Stromal cell of bone marrow (primary cell): ENCODE data around the gene GOLGA6D.
"Not testable (repeated sequence)": the region's sequence is repeated elsewhere in the genome, so short reads cannot be mapped to it uniquely, and the experiment has no call there.

Experiments used
- DNase-seq: peaks from one replicate; pipeline ENCODE4 v3.0.0-alpha.2; 2012; ENCODE audit warnings: low read depth

GOLGA6D gene

DNA sequence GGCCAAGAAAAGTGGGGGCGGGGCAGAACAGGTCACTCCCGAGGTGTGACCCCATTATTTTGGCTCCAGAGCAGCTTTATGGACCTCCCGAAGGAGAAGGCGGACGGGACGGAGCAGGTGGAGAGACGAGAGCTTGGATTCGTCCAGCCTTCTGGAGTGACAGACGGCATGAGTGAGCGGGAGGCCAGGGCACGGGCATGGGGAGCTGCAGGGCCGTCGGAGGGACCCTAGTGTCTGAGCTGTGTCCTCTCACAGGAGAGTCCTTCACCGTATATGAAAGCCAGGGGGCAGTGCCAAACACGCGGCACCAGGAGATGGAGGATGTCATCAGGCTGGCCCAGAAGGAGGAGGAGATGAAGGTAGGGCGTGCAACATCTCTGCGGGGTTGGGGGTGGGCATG, 11.0 kb downstream of the GOLGA6D start:
- not testable (repeated sequence) for DNase-seq

DNA sequence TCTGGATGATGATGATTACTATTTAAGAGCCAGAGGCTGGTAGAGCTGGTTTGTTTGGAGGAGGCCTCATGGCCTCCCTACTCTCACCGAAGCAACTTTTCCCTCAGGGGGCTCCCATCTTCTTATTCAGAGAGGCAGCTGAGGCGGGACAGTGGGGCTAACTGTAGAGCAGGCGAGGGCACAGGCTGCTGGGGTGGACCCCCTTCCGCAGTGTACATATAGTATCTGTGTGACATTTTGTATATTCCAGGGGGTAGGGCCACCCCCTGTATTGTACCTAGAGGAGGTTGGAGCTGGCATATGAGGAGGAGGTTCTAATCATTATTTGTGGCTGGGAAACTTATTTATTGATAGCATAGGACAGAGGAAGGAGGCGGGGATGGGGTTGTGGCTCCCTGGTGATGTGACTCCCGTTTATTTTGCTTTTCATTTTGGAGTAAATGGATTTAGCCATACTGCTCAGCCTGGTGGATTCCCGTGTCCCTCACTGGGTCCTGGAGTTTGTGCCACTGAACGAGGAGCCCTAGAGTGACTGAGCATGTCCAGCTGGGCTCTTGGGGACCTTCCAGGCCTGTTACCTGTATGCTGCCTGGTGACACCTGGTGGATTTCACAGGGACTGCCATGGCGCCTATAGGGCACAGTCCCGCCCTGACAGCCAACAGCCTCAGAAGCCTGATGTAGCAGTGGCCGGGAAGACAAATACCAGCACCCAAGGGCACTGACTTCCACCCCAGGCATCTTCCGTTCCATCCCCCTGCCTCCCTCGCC, 16.1 kb downstream of the GOLGA6D start:
- not testable (repeated sequence) for DNase-seq

DNA sequence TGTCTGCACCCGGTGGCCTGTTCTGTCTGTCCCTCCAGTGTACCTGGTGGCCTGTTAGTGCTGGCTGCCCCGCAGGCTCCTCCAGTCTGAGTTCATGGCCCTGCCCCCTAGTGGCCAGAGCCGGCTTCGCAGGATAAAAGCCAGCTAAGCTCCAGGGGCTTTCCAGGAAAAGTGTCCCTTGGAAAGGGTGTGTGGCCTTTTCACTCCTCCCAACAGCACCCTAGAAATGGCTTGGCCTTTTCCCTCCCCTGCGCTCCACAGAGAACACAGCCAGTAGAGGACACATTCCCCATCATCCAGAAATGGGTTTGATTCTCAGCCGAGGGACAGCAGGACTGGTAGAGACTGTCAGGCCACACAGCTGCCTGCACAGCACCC, 16.7 kb downstream of the GOLGA6D start:
- not testable (repeated sequence) for DNase-seq

DNA sequence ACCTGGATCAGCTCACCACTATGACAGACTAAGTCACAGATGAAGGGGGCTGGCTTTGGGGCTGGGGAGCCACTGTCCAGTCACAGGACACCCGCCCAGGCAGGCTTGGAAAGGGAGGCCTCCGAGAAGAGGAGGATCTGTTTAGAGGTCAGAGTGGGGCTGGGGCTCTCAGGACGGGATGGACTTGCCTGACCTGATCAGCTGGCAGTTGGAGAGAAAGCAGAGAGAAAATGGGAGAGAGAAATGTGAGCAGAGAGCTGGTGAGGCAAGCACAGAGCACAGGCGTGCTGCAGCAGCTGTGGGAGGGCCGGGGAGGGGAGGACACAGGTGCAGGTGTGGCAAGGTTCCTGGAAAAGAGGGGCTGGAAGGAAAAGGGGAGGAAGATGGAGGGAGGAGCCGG, 17.4 kb downstream of the GOLGA6D start:
- not testable (repeated sequence) for DNase-seq

DNA sequence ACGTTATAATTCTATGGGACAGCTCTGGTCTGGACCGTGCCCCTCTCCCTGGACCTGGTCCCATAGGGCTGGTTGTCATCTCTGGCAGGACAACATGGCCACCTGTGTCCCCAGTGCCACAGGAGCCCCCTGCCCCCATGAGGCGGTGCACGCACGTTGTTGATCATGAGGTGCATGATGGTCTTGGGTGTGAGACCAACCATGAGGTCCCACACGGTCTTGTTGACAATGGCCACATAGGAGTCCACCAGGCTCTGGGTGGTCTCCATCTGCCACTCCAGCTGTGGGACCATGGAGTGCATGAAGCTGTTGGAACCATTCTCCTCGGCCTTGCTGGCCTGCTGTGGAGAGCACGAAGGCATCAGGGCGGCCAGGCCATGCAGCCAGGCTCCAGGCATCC, 19.7 kb downstream of the GOLGA6D start:
- no peak for DNase-seq

DNA sequence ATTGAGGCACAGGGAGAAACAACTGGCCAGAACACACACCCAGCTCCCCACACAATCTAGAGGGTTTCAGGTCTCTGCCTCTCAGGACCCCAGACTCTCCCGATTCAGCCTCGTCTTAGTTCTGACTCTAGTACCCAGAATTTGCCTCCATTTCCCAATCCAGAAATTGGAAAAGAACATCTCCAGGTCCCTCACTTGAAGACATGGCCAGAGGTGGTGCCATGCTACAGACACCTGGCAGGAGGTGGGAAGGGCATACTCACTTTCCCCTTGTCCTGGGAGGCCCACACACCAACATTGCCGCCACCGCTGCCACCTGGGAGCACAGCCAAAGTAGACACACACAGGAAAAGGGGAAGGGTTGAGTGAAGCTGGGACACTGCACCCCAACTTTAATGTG, 20.1 kb downstream of the GOLGA6D start:
- DNase-seq, result not testable (repeated sequence)

DNA sequence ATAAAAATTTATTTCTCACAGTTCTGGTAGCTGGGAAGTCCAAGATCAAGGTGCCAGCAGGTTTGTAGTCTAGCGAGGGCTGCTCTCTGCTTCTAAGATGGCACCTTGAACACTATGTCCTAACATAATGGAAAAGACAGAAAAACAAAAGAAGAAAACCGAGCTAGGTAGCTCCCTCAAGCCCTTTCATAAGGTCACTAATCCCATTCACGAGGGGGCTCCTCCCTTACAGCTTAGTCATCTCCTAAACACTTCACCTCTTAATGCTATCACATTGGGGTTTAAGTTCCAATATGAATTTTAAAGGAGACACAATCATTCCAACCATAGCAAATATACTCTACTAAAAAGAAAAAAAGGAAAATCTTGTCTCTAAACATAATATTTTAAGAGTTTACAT, 23.6 kb downstream of the GOLGA6D start:
- no peak for DNase-seq

DNA sequence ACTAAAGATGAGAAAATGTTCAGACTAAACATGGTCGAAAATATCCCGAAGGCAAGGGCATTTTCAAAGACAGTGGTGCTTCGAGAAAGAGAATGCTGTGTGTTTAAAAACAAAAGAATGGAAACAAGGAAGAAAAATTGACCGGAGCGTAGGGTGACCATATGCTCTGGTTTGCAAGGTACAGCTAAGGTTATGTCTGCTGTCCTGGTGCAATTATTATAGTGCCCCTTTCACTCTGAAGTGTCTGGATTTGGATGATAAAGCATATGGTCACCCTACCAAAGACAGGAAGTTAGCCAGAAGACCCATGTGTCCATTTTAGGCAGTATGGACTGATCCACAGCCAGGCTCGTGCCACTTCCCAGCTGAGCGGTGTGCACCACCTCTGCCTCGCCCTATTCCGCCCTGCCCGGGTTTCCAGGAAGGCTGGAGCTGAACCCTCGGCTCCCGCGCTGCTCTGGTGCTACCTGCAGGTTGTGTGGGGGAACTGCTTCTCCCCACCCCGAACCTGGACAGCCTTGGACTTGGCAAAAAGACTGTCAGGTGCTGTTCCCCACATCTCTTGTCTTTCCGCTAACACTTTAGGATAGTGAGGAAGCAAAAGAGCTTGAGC, 25.2 kb downstream of the GOLGA6D start:
- DNase-seq, result no peak

DNA sequence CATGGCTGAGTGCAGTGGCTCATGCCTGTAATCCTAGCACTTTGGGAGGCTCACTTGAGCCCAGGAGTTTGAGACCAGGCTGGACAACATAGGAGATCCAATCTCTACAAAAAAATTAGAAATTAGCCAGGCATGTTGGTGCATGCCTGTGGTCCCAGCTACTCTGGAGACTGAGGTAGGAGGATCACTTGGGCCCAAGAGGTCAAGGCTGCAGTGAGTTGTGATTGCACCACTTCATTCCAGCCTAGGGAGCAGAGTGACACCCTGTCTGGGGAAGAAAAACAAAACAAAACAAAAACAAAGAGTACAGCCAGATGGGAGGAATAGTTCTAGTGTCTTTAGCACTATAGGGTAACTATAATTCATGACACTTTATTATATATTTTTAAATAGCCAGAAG, 27.1 kb downstream of the GOLGA6D start:
- DNase-seq, result no peak

DNA sequence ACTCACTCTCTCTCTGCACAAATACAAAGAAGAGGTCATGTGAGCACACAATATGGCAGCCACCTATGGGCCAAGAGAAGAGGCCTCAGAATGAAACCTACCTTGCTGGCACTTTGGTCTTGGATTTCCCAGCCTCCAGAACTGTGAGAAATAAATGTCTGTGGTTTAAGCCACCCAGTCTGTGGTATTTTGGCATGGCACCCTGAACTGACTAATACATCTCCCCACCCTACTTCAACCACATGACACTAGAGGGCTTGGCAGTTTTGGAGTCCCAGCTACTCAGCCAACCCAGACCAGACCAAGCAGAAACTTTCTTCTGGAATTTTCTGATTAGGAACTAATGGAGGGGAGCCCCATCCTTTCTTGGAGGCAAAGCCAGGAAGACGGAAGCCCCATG, 29.9 kb downstream of the GOLGA6D start:
- DNase-seq, result peak; percentile 31

DNA sequence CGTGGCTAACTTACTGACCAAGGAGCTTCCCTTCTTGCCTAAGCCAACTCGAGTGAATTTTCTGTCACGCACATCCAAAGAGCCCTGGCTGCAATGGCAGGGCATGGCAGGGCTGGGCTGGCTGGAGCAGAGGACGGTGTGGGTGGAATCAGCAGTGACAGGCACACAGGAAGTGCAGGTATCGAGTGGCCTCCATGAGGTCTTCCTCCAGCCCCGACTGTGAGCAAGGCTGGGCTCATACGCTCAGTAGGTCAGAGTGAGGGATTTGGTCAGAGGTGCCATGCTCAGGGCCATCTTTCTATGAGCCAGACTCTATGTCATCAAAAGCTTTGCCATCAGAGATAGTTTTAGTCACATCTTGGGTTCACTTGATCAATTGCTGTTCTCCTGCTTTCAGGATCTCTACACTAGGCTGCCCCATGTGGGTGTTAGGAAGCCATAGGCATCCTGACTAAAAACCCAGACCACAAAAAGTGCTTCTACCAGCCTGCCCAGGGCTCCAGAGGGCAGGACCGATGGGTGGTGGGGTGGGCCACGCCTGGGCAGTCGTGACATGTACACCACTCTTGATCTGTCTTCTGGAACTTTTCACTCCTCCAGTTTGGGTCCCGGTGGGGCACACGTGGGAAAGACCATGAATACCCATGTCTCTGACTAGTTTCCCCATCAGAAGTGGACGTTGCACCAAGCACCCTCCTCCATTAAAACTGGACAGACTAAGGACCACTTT, 30.6 kb downstream of the GOLGA6D start:
- no peak for DNase-seq

DNA sequence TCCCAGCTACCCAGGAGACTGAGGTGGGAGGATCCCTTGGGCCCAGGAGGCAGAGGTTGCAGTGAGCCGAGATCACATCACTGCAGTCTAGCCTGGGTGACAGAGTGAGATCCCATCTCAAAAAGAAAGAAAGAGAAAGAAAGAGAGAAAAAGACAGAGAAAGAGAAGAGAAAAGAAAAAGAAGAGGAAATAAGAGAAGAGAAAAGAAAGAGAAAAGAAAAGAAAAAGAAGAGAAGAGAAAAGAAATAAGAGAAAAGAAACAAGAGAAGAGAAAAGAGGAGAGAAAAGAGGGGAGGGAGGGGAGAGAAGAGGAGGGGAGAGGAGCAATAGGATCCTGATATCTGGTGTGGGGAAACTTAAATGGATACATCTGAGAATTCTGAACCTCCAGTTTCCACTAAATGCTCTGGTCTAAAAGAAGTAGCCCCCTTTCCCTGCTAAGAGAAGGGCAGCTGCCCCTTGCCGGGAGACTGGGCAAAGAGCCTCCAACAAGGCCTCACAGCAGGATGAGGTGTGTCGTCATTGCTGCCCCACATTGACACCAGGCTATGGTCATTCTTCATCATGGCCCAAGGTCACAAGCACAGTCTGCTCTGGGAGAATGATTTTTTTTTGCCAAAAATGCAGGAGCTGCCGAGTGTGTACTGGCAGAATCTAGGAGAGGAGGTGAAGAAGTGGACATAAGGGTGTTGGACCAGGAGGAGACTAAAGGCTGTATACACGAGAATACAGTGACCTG, 32.1 kb downstream of the GOLGA6D start:
- DNase-seq, result no peak

DNA sequence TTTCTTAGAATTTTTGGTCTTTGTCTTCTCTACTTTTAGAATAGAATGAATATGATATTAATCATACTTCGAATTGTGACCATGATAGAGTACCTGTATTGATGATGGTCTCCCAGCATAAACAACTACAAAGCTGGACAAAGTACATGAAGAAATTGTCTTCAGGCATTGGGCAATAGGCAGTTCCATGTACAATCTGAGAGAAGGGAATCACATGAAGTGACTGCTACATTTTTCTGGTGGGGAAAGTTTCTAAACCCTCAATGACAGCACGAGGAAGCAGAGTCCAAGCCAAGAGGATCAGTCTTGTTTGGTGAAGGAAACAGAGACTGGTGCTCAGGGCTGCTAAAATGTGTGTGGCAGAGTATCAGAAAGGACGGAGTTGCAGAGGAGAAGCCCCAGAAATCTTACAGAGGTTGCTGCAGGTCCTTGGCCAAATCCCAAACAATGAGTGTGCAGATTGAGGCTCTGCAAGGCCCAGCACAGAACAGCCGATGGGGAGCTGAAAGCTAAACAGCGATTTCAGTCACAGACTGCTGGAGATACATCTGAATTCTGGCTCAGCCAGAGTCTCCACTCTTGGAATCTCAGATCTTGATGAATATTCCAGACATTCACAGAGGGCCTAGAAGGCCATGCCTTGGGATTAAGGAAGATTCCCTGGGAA, 36.7 kb downstream of the GOLGA6D start:
- DNase-seq, result not testable (repeated sequence)

DNA sequence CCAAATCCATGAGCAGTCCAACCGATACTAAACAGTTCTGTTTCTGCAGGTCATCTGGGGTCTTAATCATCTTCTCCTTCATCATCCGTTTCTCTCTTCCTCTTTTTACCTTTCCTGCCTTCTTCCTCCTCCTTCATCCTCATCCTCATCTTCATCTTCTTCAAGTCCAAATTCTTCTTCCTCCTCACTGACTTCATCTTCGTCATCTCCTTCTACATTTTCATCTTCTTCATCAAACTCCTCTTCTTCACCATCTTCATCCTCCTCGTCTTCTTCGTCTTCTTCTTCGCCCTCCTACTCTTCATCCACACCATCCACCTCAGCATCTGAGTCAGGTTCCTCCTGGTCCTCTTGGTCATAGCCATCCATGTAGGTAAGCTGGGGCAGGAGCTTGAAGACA, 39.1 kb downstream of the GOLGA6D start:
- DNase-seq, result no peak

DNA sequence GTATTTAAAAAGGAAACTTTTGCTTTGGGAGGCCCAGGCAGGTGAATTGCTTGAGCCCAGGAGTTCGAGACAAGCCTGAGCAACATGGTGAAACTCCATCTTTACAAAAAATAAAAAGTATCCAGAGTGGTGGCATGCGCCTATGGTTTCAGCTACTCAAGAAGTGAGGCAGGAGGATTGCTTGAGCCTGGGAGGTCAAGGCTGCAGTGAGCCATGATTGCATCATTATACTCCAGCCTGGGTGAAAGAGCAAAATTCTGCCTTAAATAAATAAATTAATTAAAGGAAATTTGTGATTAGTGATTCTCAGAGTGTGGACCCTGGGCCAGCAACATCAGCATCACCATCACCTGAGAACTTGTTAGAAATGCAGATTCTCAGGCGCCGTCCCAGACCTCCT, 43.3 kb downstream of the GOLGA6D start:
- no peak for DNase-seq

DNA sequence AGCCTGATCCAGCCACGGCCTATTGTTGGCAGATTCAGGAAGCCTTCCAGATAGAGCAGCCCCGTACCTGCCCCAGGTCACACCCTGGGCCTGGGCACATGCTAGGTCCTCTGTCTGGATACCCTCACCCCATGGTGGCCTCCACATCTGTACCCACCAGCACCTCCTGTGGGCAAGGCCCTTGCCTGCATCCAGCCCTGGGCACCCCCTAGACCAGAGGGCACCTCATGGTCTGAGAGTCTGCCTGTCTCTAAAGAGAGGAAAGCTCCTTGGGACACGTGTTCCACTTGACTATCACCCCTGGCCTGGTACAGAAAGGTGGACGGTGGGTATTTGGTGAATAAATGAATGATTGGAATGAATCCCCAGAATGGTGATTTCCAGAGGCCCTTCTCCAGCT, 44.4 kb downstream of the GOLGA6D start:
- DNase-seq, result no peak

DNA sequence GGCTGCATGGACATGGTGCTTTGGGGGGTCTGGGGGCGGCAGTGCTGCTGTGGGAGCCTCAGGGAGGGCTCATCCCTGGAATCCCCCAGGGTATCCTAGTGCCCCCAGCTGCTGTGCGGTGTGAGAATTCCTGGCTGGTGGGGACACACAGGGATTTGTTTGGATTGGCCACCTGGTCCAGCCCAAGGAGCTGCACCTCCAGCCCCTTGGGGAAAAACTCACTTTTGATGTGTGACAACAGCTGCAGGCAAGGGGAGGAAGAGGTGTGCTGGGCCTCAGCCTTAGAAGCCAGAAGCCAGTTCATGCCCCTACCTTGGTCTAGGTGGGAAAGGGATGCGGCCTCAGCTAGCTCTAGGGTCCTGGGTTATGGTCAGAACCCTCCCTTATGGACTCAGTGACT, 44.9 kb downstream of the GOLGA6D start:
- DNase-seq, result no peak

DNA sequence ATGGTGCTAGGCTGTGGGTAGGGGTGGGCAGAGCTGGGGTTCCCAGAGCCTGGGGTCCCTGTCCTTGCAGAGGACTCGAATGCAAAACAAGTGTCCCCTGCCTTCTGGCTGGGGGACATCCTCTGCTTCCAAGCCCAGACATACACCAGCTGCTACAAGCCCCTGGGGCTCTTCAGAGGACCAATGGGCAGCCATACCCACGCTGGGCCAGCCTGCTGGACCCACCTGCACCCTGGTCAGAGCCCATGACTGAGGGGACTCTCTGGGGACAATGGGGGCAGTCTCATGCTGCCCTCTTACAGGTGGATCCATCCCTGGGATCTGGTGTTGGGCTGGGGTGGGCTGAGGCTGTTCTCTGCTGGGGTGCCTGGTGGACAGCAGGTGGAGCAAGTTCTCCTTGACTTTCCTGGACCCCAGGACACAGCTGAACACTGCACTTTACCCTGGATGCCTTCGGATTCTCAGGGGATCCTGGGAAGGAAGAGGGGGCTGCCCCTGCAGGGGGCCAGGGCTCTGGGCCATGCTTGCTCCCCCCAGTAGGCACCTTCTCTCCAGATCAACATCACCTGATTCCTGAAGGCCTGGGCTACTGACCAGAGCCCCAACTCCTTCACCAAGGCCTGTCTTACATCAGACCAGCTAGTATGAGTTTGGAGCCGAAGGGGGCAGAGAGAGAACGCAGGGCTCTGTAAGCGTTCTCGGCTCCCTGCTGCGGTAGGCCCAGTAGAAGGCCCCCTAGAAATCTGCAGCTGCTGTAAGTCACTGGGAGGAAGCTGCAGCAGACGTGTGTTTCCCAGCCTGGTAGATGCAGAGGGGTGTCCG, 46.1 kb downstream of the GOLGA6D start:
- no peak for DNase-seq

DNA sequence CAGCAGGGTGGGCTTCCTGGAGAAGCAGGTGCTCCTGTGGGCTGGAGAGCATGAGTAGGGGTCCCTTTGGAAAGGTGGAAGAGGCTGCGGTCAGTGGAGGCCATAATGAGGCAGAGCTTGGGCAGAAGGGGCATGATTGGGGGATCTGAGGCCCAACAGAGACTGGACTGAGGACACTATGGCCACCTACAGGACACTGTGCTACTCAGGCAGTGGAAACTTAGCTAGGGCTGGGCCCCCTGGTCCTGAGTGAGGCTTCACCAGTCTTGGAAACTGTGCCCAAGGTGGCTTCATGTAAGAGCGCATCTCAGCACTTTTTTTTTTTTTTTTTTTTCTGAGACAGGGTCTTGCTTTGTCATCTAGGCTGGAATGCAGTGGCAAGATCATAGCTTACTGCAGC, 46.9 kb downstream of the GOLGA6D start:
- no peak for DNase-seq

DNA sequence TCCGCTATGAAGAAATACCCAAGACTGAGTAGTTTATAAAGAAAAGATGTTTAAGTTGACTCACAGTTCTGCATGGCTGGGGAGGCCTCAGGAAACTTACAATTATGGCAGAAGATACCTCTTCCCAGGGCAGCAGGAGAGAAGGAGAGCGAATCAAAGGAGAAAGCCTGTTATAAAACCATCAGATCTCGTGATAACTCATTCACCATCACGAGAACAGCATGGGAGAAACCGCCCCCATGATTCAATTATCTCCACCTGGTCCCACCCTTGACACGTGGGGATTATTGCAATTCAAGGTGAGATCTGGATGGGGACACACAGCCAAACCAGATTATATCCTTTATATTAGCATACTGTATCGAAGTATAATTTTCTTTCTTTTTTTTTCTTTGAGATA, 49.5 kb downstream of the GOLGA6D start:
- DNase-seq, result not testable (repeated sequence)
